Smooth muscle cell of the pulmonary artery (primary cell): ENCODE measurements around the gene CSGALNACT2. TPM values are rescaled to one million over a fixed set of nuclear protein-coding genes. Genes with fewer than 3 reads are reported as not detected.

Source experiments
- total RNA-seq: library from RNA; depleted of rRNA; stranded (reverse); fragments of >200 nt; gene quantifications from 2 replicates; pipeline ENCODE4 v1.2.3, GENCODE V29; 2014

Gene CSGALNACT2, protein sequence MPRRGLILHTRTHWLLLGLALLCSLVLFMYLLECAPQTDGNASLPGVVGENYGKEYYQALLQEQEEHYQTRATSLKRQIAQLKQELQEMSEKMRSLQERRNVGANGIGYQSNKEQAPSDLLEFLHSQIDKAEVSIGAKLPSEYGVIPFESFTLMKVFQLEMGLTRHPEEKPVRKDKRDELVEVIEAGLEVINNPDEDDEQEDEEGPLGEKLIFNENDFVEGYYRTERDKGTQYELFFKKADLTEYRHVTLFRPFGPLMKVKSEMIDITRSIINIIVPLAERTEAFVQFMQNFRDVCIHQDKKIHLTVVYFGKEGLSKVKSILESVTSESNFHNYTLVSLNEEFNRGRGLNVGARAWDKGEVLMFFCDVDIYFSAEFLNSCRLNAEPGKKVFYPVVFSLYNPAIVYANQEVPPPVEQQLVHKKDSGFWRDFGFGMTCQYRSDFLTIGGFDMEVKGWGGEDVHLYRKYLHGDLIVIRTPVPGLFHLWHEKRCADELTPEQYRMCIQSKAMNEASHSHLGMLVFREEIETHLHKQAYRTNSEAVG
- total RNA-seq = 29.1 and 34.5 TPM in 2 replicates

DNA sequence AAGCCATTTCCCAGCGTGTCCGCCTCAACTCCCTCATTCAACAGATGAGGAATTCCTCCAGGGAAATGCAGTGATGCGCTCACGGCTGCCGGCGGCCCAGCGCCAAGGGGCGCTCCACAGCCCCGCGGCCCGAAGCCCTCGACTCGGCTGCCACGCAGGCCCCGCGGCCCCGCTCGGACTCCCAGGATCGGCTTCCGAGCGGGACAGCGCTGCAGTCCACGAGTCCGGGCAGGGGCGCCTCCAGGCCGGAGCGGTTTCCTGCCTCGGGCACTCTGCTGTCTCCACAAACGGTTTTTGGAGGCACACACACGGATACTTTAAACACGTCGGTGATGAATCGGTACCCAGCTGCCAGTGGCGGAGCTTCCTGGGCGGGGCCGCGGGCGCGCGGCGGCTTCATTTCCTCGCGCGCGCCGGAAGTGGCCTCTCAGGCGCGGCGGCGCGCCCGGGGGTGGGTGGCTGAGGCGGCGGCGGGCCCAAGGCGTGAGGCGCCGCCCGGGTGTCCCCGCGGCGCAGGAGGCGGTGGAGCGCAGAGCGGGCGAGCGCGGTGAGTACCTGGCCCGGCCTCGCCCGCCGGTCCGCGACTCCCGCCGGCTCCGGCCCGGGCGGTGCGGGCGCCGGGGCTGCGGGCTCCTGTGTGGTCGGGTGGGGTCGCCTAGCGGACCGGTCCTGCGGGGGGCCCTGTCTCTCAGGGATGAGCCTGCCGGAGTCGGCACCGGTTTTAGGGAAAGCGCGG, at the start of gene CSGALNACT2:
Gene CSGALNACT2 (plus strand): TSS at position 425 of the 736 bp plus-strand sequence. CDS start 16,705 bp downstream, outside the sequence.

Other genes with a start within 250 kb of the CSGALNACT2 start
- gene RET, start 61.4 kb upstream of the CSGALNACT2 start, total RNA-seq = 0.23 and 1.0 TPM in 2 replicates
- gene RASGEF1A, start 128.6 kb downstream of the CSGALNACT2 start, total RNA-seq = 0.98 and 1.4 TPM in 2 replicates
- not detected in 2 replicates for gene FXYD4, start 233.2 kb downstream of the CSGALNACT2 start, total RNA-seq